ENCODE results near the gene NOL4L. TPM values are rescaled to one million over a fixed set of nuclear protein-coding genes. Genes with fewer than 3 reads are reported as not detected.

Gene NOL4L
- total RNA-seq, 2 experiments from 2014 or later, result 53.1 to 55.6 TPM

DNA sequence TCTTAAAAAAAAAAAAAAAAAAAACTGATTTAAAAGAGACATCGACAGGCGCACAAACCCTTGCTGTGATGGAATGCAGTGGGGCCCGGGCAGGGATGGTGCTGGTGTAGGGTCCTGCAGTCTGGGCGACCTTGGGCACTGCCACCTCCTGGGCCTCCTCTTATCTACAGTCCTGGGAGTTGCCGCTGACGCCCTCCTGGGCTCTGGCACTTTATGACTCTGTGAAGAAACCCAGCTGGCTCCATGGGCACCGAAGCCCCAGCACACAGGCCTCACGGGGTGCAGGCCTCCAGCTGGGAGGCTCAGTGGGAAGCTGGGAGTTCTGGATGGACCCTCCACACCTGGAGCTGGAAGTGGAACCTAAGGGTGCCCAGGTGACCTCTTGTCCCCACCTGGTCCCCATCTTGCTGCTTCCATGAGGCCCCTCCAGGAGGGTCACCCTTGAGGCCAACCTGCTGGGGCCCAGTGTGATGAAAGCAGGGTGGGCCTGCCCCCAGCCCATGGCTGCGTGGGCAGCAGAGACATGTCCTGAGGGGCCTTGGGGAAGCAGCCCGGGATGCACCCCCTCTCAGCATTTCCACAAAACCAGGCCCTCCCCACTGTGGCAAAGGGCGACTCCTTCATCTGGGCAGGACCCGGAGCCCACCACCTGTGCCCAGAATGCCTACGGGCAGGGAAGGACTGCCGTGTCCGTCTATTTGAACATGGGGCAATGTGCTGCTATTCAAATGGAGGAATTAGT is 122.1 kb downstream of the NOL4L start:
- ChIA-PET CTCF (no interaction called here), POLR2A (no interaction called here)
- H3K9me3 ChIP-seq (ENCODE audit: control insufficient read depth in 1 of 2, insufficient read depth in 1 of 2, low read length in 2 of 2), result no peaks in the 10 kb centered on the region
- DNase-seq, result no peak
- TF ChIP-seq CTCF (IDR thresholded peaks at IDR 0.05), result no peak
- peaks cover 47% of the 10 kb centered on the region for H3K36me3 ChIP-seq (ENCODE audit: insufficient read depth, low read length)
- no peak for ATAC-seq (ENCODE audit: poor library complexity)
- H3K4me3 ChIP-seq (ENCODE audit: low read length), result no peak overlapping the region
- Mint-ChIP-seq H3K36me3 (ENCODE audit: low read depth) (peaks cover 30% of the 10 kb centered on the region), H3K27me3 (no peaks in the 10 kb centered on the region), H3K9me3 (no peaks in the 10 kb centered on the region), H3K4me1 (ENCODE audit: low read depth) (no peaks in the 10 kb centered on the region), H3K27ac (no peak overlapping the region), H3K4me3 (no peak overlapping the region)
- peaks cover 9% of the 10 kb centered on the region for H3K4me1 ChIP-seq (ENCODE audit: insufficient read depth, low read length)
- intact Hi-C loops (cut with DNase I, micrococcal nuclease), result no loop called here
- no peak overlapping the region for H3K27ac ChIP-seq (ENCODE audit: low read depth in 1 of 2, low read length in 2 of 2)
- no peaks in the 10 kb centered on the region for H3K27me3 ChIP-seq (ENCODE audit: control insufficient read depth in 1 of 2, insufficient read depth in 2 of 2, low read length in 2 of 2)

GRCh38 chr20:32461836-32462600 is 123.1 kb downstream of the NOL4L start:
- intact Hi-C loops (cut with DNase I, micrococcal nuclease), result no loop called here
- H3K4me3 ChIP-seq (ENCODE audit: low read length), result no peak overlapping the region
- H3K9me3 Mint-ChIP-seq, result no peaks in the 10 kb centered on the region
- ChIA-PET POLR2A (no interaction called here), CTCF (interaction anchor here (0.6 kb wide), 1 partner anchor 15 kb away, joined by 3 read pairs; no protein-coding TSS in a partner anchor)
- TF ChIP-seq CTCF (IDR thresholded peaks at IDR 0.05), result no peak
- H3K4me1 Mint-ChIP-seq (ENCODE audit: low read depth), result no peaks in the 10 kb centered on the region
- ATAC-seq (ENCODE audit: poor library complexity) (no peak), DNase-seq (no peak)
- H3K4me1 ChIP-seq (ENCODE audit: insufficient read depth, low read length), result peaks cover 6% of the 10 kb centered on the region
- H3K27ac ChIP-seq (ENCODE audit: low read depth in 1 of 2, low read length in 2 of 2), result no peak overlapping the region
- H3K4me3 Mint-ChIP-seq, result no peak overlapping the region
- H3K27me3 Mint-ChIP-seq, result no peaks in the 10 kb centered on the region
- H3K9me3 ChIP-seq (ENCODE audit: control insufficient read depth in 1 of 2, insufficient read depth in 1 of 2, low read length in 2 of 2), result no peaks in the 10 kb centered on the region
- no peaks in the 10 kb centered on the region for H3K27me3 ChIP-seq (ENCODE audit: control insufficient read depth in 1 of 2, insufficient read depth in 2 of 2, low read length in 2 of 2)
- no peak overlapping the region for H3K27ac Mint-ChIP-seq
- peaks cover 45% of the 10 kb centered on the region for H3K36me3 ChIP-seq (ENCODE audit: insufficient read depth, low read length)
- H3K36me3 Mint-ChIP-seq (ENCODE audit: low read depth), result peaks cover 34% of the 10 kb centered on the region

- H3K9me3 ChIP-seq (ENCODE audit: control insufficient read depth in 1 of 2, insufficient read depth in 1 of 2, low read length in 2 of 2), result no peaks in the 10 kb centered on the region
- ChIA-PET POLR2A (no interaction called here), CTCF (no interaction called here)
- ATAC-seq (ENCODE audit: poor library complexity) (no peak), DNase-seq (no peak)
- no peaks in the 10 kb centered on the region for H3K27me3 Mint-ChIP-seq
- peaks cover 38% of the 10 kb centered on the region for H3K36me3 Mint-ChIP-seq (ENCODE audit: low read depth)
- H3K9me3 Mint-ChIP-seq, result no peaks in the 10 kb centered on the region
- intact Hi-C loops (cut with DNase I, micrococcal nuclease), result no loop called here
- peaks cover 48% of the 10 kb centered on the region for H3K36me3 ChIP-seq (ENCODE audit: insufficient read depth, low read length)
- H3K27me3 ChIP-seq (ENCODE audit: control insufficient read depth in 1 of 2, insufficient read depth in 2 of 2, low read length in 2 of 2), result no peaks in the 10 kb centered on the region
- no peak overlapping the region for H3K27ac Mint-ChIP-seq
- H3K4me3 ChIP-seq (ENCODE audit: low read length), result no peak overlapping the region
- H3K27ac ChIP-seq (ENCODE audit: low read depth in 1 of 2, low read length in 2 of 2), result no peak overlapping the region
- H3K4me1 Mint-ChIP-seq (ENCODE audit: low read depth), result no peaks in the 10 kb centered on the region
- peaks cover 6% of the 10 kb centered on the region for H3K4me1 ChIP-seq (ENCODE audit: insufficient read depth, low read length)
- no peak for TF ChIP-seq CTCF (IDR thresholded peaks at IDR 0.05)
- no peak overlapping the region for H3K4me3 Mint-ChIP-seq
These were observed 124.3 kb downstream of the NOL4L start for GRCh38 chr20:32460683-32461320.
